Tibial nerve (tissue), 4 donors: ENCODE data around the gene CEP135. TPM values are rescaled to one million over a fixed set of nuclear protein-coding genes. Genes with fewer than 3 reads are reported as not detected.

Experiments
- DNase-seq, 2 donors: peaks; one replicate each; pipeline ENCODE4 v3.0.0-alpha.2; 2019; ENCODE audit warnings: low spot score in 2 of 2
- H3K27ac ChIP-seq, 4 donors: fragments of 200-600 bp; sonication (generic) in 3 of 4; one replicate each; pipeline ENCODE4 v1.5.1; 2017 to 2019; ENCODE audit warnings: mild to moderate bottlenecking in 1 of 4
- H3K27me3 ChIP-seq, 2 donors: fragments of 200-600 bp; sonication (generic) in 1 of 2; one replicate each; pipeline versions ENCODE4 v1.5.1 to v1.6.0; 2017 to 2019
- H3K36me3 ChIP-seq, 3 donors: fragments of 200-600 bp; sonication (generic); one replicate each; pipeline ENCODE4 v1.5.1; 2018 to 2019
- H3K4me1 ChIP-seq, 4 donors: fragments of 200-600 bp; sonication (generic) in 3 of 4; one replicate each; pipeline ENCODE4 v1.5.1; 2017 to 2019
- H3K4me3 ChIP-seq, 4 donors: fragments of 200-600 bp; sonication (generic) in 3 of 4; one replicate each; pipeline ENCODE4 v1.5.1; 2017 to 2019; ENCODE audit warnings: mild to moderate bottlenecking in 1 of 4, moderate library complexity in 1 of 4
- H3K9me3 ChIP-seq, 4 donors: fragments of 200-600 bp; sonication (generic) in 3 of 4; one replicate each; pipeline ENCODE4 v1.5.1; 2017 to 2019
- CTCF ChIP-seq, 5 experiments: fragments of 200-600 bp in 3 of 5; fragments of 450-650 bp in 2 of 5; sonication (generic) in 3 of 5; IDR thresholded peaks; one replicate each; pipeline ENCODE4 v1.5.1; 2016 to 2019; ENCODE audit warnings: antibody characterized with exemption in 5 of 5, mild to moderate bottlenecking in 3 of 5, moderate library complexity in 2 of 5
- EP300 ChIP-seq, 2 donors: sonication (generic); formaldehyde crosslinking; IDR thresholded peaks; one replicate each; pipeline ENCODE4 v1.6.1; 2017; ENCODE audit warnings: antibody characterized with exemption in 2 of 2, mild to moderate bottlenecking in 1 of 2
- POLR2A ChIP-seq, 2 donors: fragments of 450-650 bp; IDR thresholded peaks; one replicate each; pipeline ENCODE4 v1.6.1; 2017; ENCODE audit warnings: antibody characterized with exemption in 2 of 2, mild to moderate bottlenecking in 2 of 2, moderate library complexity in 2 of 2
- WGBS, 2 donors: methylation state at CpG; one replicate each; pipeline ENCODE4 v1.1.5; 2018; 5-methylcytosine and 5-hydroxymethylcytosine counted together
- total RNA-seq, 4 donors: library from RNA; depleted of rRNA; stranded (reverse); fragments of >200 nt; gene quantifications; one replicate each; pipeline ENCODE4 v1.1.0, GENCODE V29; 2016

The CEP135 gene
- total RNA-seq, 4 donors from 2014 or later = 3.5 to 9.6 (median 8.9) TPM

DNA sequence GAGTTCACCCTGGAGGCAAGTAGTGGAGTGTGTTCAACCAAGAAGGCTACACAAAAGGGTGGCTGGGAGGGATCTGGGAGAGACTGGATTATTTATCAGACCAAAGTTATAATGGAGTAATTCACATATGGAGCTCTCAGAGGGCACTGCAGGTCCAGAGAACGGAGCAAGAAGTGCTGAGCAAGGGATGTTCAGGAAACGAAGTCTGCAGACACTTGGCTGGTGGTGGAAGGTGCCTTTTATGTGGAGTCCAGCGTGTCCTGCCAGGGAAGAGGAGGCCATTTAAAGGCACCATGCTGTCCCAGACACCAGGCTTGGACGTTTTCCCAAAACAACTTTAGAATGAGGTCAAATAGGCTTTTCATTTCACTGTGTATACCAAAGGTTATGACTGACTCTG lies 130.1 kb downstream of the CEP135 start:
- Histone ChIP-seq H3K27me3 (no peaks in the 10 kb centered on the region), H3K4me1 (no peaks in the 10 kb centered on the region), H3K36me3 (no peaks in the 10 kb centered on the region), H3K27ac (no peak overlapping the region), H3K9me3 (peaks cover 0 to 19% (median 0%) of the 10 kb centered on the region in 4 donors), H3K4me3 (no peak overlapping the region)
- no peak for DNase-seq
- WGBS, 2 donors = 26 to 40% methylated on average over 4 of the region's 4 CpGs
- no peak for TF ChIP-seq EP300 (IDR thresholded peaks at IDR 0.05)

DNA sequence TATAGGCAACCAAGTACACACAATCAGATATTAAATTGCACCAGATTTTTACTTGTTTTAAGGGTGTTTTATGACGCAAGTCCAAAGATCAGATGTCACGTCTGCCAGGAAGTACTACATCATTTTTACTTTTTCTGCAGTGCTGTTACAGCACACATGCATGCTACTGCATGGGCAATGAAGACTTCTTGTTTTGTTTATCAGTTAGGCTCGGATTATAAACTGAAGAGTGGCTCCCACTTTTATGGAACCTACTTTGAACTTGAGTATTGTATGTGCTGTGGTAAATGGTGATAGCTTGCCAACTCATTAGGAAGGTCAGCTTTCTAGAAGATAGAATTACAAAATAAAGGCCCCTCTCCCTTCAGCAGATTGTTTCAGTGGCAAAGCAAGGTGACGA lies 131.6 kb downstream of the CEP135 start:
- H3K9me3 ChIP-seq = peaks cover 0 to 19% (median 0%) of the 10 kb centered on the region in 4 donors
- peaks cover 0 to 4% (median 0%) of the 10 kb centered on the region in 4 donors for H3K4me1 ChIP-seq
- WGBS, 2 donors = 86 to 91% methylated on average over 4 of the region's 4 CpGs
- H3K36me3 ChIP-seq = no peaks in the 10 kb centered on the region
- H3K27me3 ChIP-seq = no peaks in the 10 kb centered on the region
- no peak overlapping the region for H3K27ac ChIP-seq
- TF ChIP-seq POLR2A (IDR thresholded peaks at IDR 0.05) = no peak
- TF ChIP-seq CTCF (IDR thresholded peaks at IDR 0.05) = no peak
- no peak for TF ChIP-seq EP300 (IDR thresholded peaks at IDR 0.05)
- H3K4me3 ChIP-seq = no peak overlapping the region
- DNase-seq = no peak

DNA sequence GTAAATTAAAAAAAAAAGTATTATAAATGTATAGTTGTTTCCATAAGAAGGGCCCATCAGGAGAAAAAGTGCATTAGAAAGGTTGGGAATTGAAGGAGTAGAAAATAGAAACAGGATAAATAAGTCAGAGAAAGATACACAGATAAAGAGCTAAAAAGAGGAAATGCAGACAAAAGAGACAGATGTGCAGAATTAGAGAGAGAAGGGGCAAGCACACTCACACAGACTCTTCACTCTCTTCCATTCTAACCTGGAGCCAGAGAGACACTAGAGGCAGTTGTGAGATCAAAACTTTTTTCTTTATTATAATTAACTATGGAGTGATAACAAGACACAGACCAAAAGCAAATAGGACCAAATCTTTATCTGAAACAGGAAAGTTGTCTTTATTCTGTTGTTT lies 134.1 kb downstream of the CEP135 start:
- Histone ChIP-seq H3K4me1 (peaks cover 0 to 14% (median 0%) of the 10 kb centered on the region in 4 donors), H3K27me3 (no peaks in the 10 kb centered on the region), H3K27ac (no peak overlapping the region), H3K9me3 (peaks cover 0 to 10% (median 0%) of the 10 kb centered on the region in 4 donors), H3K36me3 (no peaks in the 10 kb centered on the region), H3K4me3 (no peak overlapping the region)
- TF ChIP-seq EP300 (IDR thresholded peaks at IDR 0.05) = no peak
- no peak for TF ChIP-seq POLR2A (IDR thresholded peaks at IDR 0.05)
- TF ChIP-seq CTCF (IDR thresholded peaks at IDR 0.05) = no peak
- no peak for DNase-seq

Other genes with a start within 250 kb of the CEP135 start
- not detected for gene EXOC1L, start 129.2 kb upstream of the CEP135 start, total RNA-seq
- gene EXOC1, start 95.3 kb upstream of the CEP135 start, total RNA-seq = 10 to 100 TPM; 32.9 to 49.4 (median 41.4) TPM